Hepatocyte (in vitro differentiated cells): Measurements from ENCODE around the gene P4HTM. TPM values are rescaled to one million over a fixed set of nuclear protein-coding genes. Genes with fewer than 3 reads are reported as not detected.

Experiments
- DNase-seq: peaks from one replicate; pipeline ENCODE4 v3.0.0-alpha.2; 2016; ENCODE audit warnings: low spot score
- H2AFZ ChIP-seq: fragments of 200-600 bp; sonication (generic); 2 replicates; pipeline ENCODE4 v1.6.0; 2016; ENCODE audit warnings: antibody characterized with exemption, mild to moderate bottlenecking
- H3K27ac ChIP-seq: fragments of 200-600 bp; sonication (generic); 2 replicates; pipeline ENCODE4 v1.5.1; 2016; ENCODE audit warnings: mild to moderate bottlenecking
- H3K27me3 ChIP-seq: fragments of 200-600 bp; sonication (generic); 2 replicates; pipeline ENCODE4 v1.6.1; 2016
- H3K36me3 ChIP-seq: fragments of 200-600 bp; sonication (generic); replicated peaks from 2 replicates; pipeline ENCODE4 v1.5.1; 2016; ENCODE audit warnings: low read depth; ENCODE audit not compliant: insufficient read depth
- H3K4me1 ChIP-seq: fragments of 200-600 bp; sonication (generic); 2 replicates; pipeline ENCODE4 v1.5.1; 2016; ENCODE audit warnings: mild to moderate bottlenecking, moderate library complexity; ENCODE audit not compliant: insufficient read depth
- H3K4me2 ChIP-seq: fragments of 200-600 bp; sonication (generic); 2 replicates; pipeline ENCODE4 v1.6.0; 2016
- H3K4me3 ChIP-seq: fragments of 200-600 bp; sonication (generic); 2 replicates; pipeline ENCODE4 v1.5.1; 2016; ENCODE audit warnings: mild to moderate bottlenecking
- H3K79me2 ChIP-seq: fragments of 200-600 bp; sonication (generic); 2 replicates; pipeline ENCODE4 v1.6.0; 2017; ENCODE audit warnings: mild to moderate bottlenecking
- H3K9me2 ChIP-seq: fragments of 200-600 bp; sonication (generic); replicated peaks from 2 replicates; pipeline ENCODE4 v1.6.0; 2017; ENCODE audit warnings: mild to moderate bottlenecking; ENCODE audit not compliant: insufficient read depth
- H3K9me3 ChIP-seq: fragments of 200-600 bp; sonication (generic); 2 replicates; pipeline ENCODE4 v1.5.1; 2016; ENCODE audit warnings: low read depth, mild to moderate bottlenecking
- H4K20me1 ChIP-seq: fragments of 200-600 bp; sonication (generic); 2 replicates; pipeline ENCODE4 v1.6.0; 2016; ENCODE audit warnings: mild to moderate bottlenecking; ENCODE audit not compliant: insufficient read depth, poor library complexity, severe bottlenecking
- EZH2 ChIP-seq: fragments of 200-600 bp; sonication (generic); IDR thresholded peaks from 2 replicates; pipeline ENCODE4 v1.6.1; 2016; ENCODE audit warnings: antibody characterized with exemption, mild to moderate bottlenecking, borderline replicate concordance
- EZH2phosphoT487 ChIP-seq: fragments of 200-600 bp; sonication (generic); IDR thresholded peaks from one replicate; pipeline ENCODE4 v1.6.1; 2018; ENCODE audit warnings: antibody characterized with exemption, mild to moderate bottlenecking, low read depth, moderate library complexity; ENCODE audit not compliant: unreplicated experiment, severe bottlenecking
- WGBS: methylation state at CpG from one replicate; pipeline ENCODE4 v1.1.6; 2016; ENCODE audit warnings: low lambda C conversion rate; ENCODE audit errors: missing lambda C conversion rate; 5-methylcytosine and 5-hydroxymethylcytosine counted together
- polyA plus RNA-seq: library from polyadenylated mRNA; unstranded; fragments of >200 nt; fragmentation: Nextera tagmentation; extraction: Ambion mirVana; gene quantifications from 2 replicates; pipeline ENCODE4 v1.2.1, GENCODE V29; 2016
- total RNA-seq: library from RNA; depleted of rRNA; stranded (reverse); fragments of >200 nt; gene quantifications from 2 replicates; pipeline ENCODE4 v1.2.3, GENCODE V29; 2014
- TF ChIP-seq, protein P1 (sequence below): fragments of 200-600 bp; sonication (generic); IDR thresholded peaks from 2 replicates; pipeline ENCODE4 v1.5.1; 2016; ENCODE audit warnings: antibody characterized with exemption, mild to moderate bottlenecking; ENCODE audit not compliant: poor library complexity

Gene P4HTM
- total and polyA plus RNA-seq, 2 experiments from 2014 or later, result 42.5 to 85.3 TPM

DNA sequence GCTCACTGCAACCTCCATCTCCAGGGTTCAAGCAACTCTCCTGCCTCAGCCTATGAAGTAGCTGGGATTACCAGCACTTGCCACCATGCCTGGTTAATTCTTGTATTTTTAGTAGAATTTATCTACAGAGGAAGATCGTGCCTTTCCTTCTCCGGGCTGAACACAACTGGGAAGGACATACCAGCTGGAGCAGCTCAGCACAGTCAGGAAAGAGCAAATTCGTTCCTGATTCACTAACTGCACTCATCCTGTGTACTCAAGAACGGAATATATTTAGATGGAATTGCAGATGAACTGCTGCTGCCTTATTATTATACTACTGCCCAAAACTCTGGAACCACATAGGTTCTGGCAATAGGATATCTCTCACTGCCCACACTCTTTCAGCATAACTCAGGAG, 27.1 kb upstream of the P4HTM start:
- Histone ChIP-seq H3K9me2 (no peaks in the 10 kb centered on the region), H3K4me3 (no peak overlapping the region), H3K79me2 (peaks cover 10% of the 10 kb centered on the region), H3K9me3 (no peaks in the 10 kb centered on the region), H3K27ac (no peak overlapping the region), H4K20me1 (no peaks in the 10 kb centered on the region), H2AFZ (no peak overlapping the region), H3K4me2 (no peak overlapping the region), H3K36me3 (no peaks in the 10 kb centered on the region), H3K4me1 (no peaks in the 10 kb centered on the region), H3K27me3 (no peaks in the 10 kb centered on the region)
- 87% methylated on average over 4 of the region's 4 CpGs for WGBS
- TF ChIP-seq EZH2, result no peak
- TF ChIP-seq EZH2phosphoT487, result no peak
- TF ChIP-seq, protein P1, sequence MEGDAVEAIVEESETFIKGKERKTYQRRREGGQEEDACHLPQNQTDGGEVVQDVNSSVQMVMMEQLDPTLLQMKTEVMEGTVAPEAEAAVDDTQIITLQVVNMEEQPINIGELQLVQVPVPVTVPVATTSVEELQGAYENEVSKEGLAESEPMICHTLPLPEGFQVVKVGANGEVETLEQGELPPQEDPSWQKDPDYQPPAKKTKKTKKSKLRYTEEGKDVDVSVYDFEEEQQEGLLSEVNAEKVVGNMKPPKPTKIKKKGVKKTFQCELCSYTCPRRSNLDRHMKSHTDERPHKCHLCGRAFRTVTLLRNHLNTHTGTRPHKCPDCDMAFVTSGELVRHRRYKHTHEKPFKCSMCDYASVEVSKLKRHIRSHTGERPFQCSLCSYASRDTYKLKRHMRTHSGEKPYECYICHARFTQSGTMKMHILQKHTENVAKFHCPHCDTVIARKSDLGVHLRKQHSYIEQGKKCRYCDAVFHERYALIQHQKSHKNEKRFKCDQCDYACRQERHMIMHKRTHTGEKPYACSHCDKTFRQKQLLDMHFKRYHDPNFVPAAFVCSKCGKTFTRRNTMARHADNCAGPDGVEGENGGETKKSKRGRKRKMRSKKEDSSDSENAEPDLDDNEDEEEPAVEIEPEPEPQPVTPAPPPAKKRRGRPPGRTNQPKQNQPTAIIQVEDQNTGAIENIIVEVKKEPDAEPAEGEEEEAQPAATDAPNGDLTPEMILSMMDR, result no peak
- DNase-seq, result no peak

GRCh38 chr3:48963591-48963990, 26.4 kb upstream of the P4HTM start:
- 87% methylated on average over 2 of the region's 2 CpGs for WGBS
- Histone ChIP-seq H3K4me2 (no peak overlapping the region), H4K20me1 (no peaks in the 10 kb centered on the region), H2AFZ (no peak overlapping the region), H3K27ac (no peak overlapping the region), H3K79me2 (peaks cover 4% of the 10 kb centered on the region), H3K36me3 (no peaks in the 10 kb centered on the region), H3K27me3 (no peaks in the 10 kb centered on the region), H3K9me2 (no peaks in the 10 kb centered on the region), H3K4me3 (no peak overlapping the region), H3K9me3 (no peaks in the 10 kb centered on the region), H3K4me1 (no peaks in the 10 kb centered on the region)
- no peak for TF ChIP-seq EZH2
- TF ChIP-seq EZH2phosphoT487, result no peak
- TF ChIP-seq, protein P1, result no peak
- DNase-seq, result no peak

DNA sequence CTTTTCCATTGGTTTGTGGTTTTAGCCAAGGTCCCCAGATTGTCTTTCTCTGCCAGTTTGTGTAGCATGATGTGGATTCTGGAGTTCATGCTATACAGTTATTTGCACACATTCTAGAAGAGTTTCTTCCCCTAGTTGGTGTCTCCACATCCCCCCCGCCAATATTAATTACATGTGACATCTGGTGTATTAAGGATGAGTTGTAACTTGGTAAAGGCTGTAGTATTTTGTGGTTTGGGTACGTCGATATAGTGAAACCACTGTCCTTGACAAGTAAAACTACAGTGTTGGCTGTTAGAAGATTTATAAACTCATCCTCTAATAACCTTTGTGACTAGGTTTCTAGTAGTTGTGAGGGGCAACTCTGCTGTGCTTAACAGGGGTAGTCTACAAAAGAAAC, 23.7 kb upstream of the P4HTM start:
- no peaks in the 10 kb centered on the region for H3K27me3 ChIP-seq
- H3K4me1 ChIP-seq, result no peaks in the 10 kb centered on the region
- 95% methylated on average over 3 of the region's 3 CpGs for WGBS
- H2AFZ ChIP-seq, result no peak overlapping the region
- no peak overlapping the region for H3K27ac ChIP-seq
- no peaks in the 10 kb centered on the region for H4K20me1 ChIP-seq
- H3K9me3 ChIP-seq, result no peaks in the 10 kb centered on the region
- TF ChIP-seq, protein P1, result no peak
- no peak for TF ChIP-seq EZH2phosphoT487
- TF ChIP-seq EZH2, result no peak
- no peaks in the 10 kb centered on the region for H3K79me2 ChIP-seq
- H3K9me2 ChIP-seq, result no peaks in the 10 kb centered on the region
- H3K4me3 ChIP-seq, result no peak overlapping the region
- DNase-seq, result no peak
- no peaks in the 10 kb centered on the region for H3K36me3 ChIP-seq
- H3K4me2 ChIP-seq, result no peak overlapping the region

DNA sequence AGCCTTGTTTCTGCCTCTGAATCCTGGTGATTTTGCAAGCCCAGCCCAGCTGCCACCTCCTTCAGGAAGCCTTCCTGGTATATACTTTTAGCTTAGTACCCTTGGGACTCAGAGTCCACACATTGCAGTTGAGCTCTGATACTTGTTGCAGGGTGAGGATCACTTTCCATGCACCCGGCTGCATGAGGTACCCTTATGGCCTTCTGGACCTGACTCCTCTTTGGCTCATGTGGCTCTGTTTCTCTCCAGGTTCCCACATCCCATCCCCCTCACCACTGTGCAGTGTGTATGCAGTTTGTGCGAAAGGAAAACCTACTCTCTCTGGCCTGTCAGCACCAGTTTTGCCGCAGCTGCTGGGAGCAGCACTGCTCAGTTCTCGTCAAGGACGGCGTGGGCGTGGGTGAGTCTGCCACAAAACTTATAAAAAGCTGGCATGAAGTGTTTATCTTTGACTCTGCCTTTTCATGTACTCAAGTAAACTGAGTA, 23.1 kb upstream of the P4HTM start:
- 97% methylated on average over 7 of the region's 7 CpGs for WGBS
- TF ChIP-seq EZH2 (no peak), EZH2phosphoT487 (no peak)
- TF ChIP-seq, protein P1, result no peak
- Histone ChIP-seq H3K4me3 (no peak overlapping the region), H3K27me3 (no peaks in the 10 kb centered on the region), H3K27ac (no peak overlapping the region), H2AFZ (no peak overlapping the region), H3K4me2 (no peak overlapping the region), H3K79me2 (no peaks in the 10 kb centered on the region), H4K20me1 (no peaks in the 10 kb centered on the region), H3K9me3 (no peaks in the 10 kb centered on the region), H3K9me2 (no peaks in the 10 kb centered on the region), H3K4me1 (no peaks in the 10 kb centered on the region), H3K36me3 (no peaks in the 10 kb centered on the region)
- no peak for DNase-seq
